T-cell (primary cell): ENCODE data around the gene C1QTNF3. TPM values are rescaled to one million over a fixed set of nuclear protein-coding genes. Genes with fewer than 3 reads are reported as not detected.
"Not testable (repeated sequence)": the region's sequence is repeated elsewhere in the genome, so short reads cannot be mapped to it uniquely, and the experiment has no call there.

ENCODE experiments used
- ATAC-seq, 4 experiments: fragments of 200-7000 bp in 3 of 4; fragments of 150-1000 bp in 1 of 4; cut with Tn5 transposase; replicated peaks in 1 of 4; 1 replicate in 3 of 4; 2 replicates in 1 of 4; pipeline ENCODE4 v1.10.0; 2021; ENCODE audit warnings: moderate library complexity in 3 of 4, mild to moderate bottlenecking in 2 of 4, moderate number of reproducible peaks in 1 of 4
- CTCF ChIA-PET, 2 donors: fragments of 300-600 bp; sonication (Branson Sonifier 250); formaldehyde crosslinking; loops; one replicate each; lab custom pipeline; 2022; ENCODE audit warnings: antibody characterized with exemption in 2 of 2; lab: Charles Lee
- POLR2A ChIA-PET, 2 donors: fragments of 300-600 bp; sonication (Branson Sonifier 250); formaldehyde crosslinking; loops; one replicate each; lab custom pipeline; 2022; ENCODE audit warnings: antibody characterized with exemption in 2 of 2; lab: Charles Lee
- DNase-seq, 35 experiments: peaks; one replicate each; pipeline versions ENCODE4 v3.0.0 to v3.0.0-alpha.2; 2013 to 2023
- H3K27ac ChIP-seq: one replicate; pipeline ENCODE4 v1.5.1; 2013; ENCODE audit warnings: low read length
- H3K27me3 ChIP-seq, 2 experiments: replicated peaks in 1 of 2; 1 replicate in 1 of 2; 2 replicates in 1 of 2; pipeline versions ENCODE4 v1.6.1 to v1.7.0; 2013; ENCODE audit warnings: low read length in 1 of 2, mixed read lengths in 1 of 2; ENCODE audit not compliant: control insufficient read depth in 2 of 2, insufficient read depth in 2 of 2; ENCODE audit errors: extremely low read depth in 1 of 2
- H3K36me3 ChIP-seq, 2 donors: 1 replicate in 1 of 2; 2 replicates in 1 of 2; pipeline versions ENCODE4 v1.6.1 to v1.7.0; 2013; ENCODE audit warnings: low read length in 1 of 2; ENCODE audit not compliant: control insufficient read depth in 2 of 2, insufficient read depth in 1 of 2; ENCODE audit errors: extremely low read depth in 1 of 2
- H3K4me1 ChIP-seq, 2 experiments: 1 replicate in 1 of 2; 2 replicates in 1 of 2; pipeline versions ENCODE4 v1.6.1 to v1.7.0; 2013; ENCODE audit warnings: low read length in 2 of 2, mixed read lengths in 1 of 2; ENCODE audit not compliant: insufficient read depth in 2 of 2, control insufficient read depth in 1 of 2; ENCODE audit errors: extremely low read depth in 1 of 2
- H3K4me3 ChIP-seq, 2 donors: 1 replicate in 1 of 2; 2 replicates in 1 of 2; pipeline versions ENCODE4 v1.5.1 to v1.7.0; 2013; ENCODE audit warnings: mild to moderate bottlenecking in 2 of 2, low read length in 1 of 2, moderate library complexity in 1 of 2; ENCODE audit not compliant: control insufficient read depth in 1 of 2; ENCODE audit errors: extremely low read depth in 1 of 2
- H3K9me3 ChIP-seq: 2 replicates; pipeline ENCODE4 v1.7.0; 2013
- H3K27ac Mint-ChIP-seq, 2 donors: one replicate each; pipeline ENCODE4 v1.8.0; 2020 to 2021; ENCODE audit warnings: mild to moderate bottlenecking in 2 of 2, mixed read lengths in 2 of 2
- H3K27me3 Mint-ChIP-seq, 2 donors: one replicate each; pipeline ENCODE4 v1.8.0; 2021 to 2022; ENCODE audit warnings: mixed read lengths in 2 of 2
- H3K36me3 Mint-ChIP-seq: one replicate; pipeline ENCODE4 v1.8.0; 2021; ENCODE audit warnings: mixed read lengths
- H3K4me1 Mint-ChIP-seq, 3 donors: one replicate each; pipeline ENCODE4 v1.8.0; 2020 to 2022; ENCODE audit warnings: mixed read lengths in 3 of 3, mild to moderate bottlenecking in 1 of 3
- H3K4me3 Mint-ChIP-seq, 3 donors: one replicate each; pipeline ENCODE4 v1.8.0; 2020 to 2022; ENCODE audit warnings: mild to moderate bottlenecking in 3 of 3, mixed read lengths in 3 of 3, moderate library complexity in 3 of 3
- H3K9me3 Mint-ChIP-seq, 3 donors: one replicate each; pipeline ENCODE4 v1.8.0; 2020 to 2022; ENCODE audit warnings: mixed read lengths in 3 of 3
- whole genome bisulfite sequencing: methylation state at CpG from one replicate; pipeline ENCODE4 v1.1.5; 2013; ENCODE audit warnings: missing lambda C conversion rate; ENCODE audit not compliant: insufficient coverage; 5-methylcytosine and 5-hydroxymethylcytosine counted together
- total RNA-seq, 35 experiments: library from RNA in 6 of 35; stranded (reverse) in 6 of 35; fragments of 120-200 nt in 1 of 35; gene quantifications; one replicate each; pipeline versions ENCODE4 v1.2.1 to v1.2.4 and lab custom pipeline; 2013 to 2026

Gene C1QTNF3
- total RNA-seq, 5 donors from 2014 or later (not counting 1 experiment from before 2014, with no cell fraction given), result 5.4 to 10.6 (median 5.7) TPM

DNA sequence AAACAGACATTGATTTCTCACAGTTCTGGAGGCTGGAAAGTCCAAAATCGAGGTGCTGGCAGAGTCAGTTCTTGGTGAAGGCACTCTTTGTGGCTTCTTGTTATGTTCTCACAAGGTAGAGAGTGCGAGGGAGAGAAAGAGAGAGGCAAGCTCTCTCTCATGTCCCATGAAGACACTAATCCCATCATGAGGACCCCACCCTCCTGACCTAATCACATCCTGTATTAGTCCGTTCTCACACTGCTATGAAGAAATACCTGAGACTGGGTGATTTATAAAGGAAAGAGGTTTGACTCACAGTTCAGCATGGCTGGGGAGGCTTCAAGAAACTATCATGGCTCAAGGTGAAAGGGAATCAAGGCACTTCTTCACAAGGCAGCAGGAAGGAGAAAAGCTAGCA is 29.5 kb downstream of the C1QTNF3 start:
- ATAC-seq (no peak), DNase-seq (no peak)
- no peak overlapping the region for H3K4me3 ChIP-seq
- H3K27me3 Mint-ChIP-seq, result peaks cover 0 to 3% of the 10 kb centered on the region in 2 donors
- peaks cover 8% of the 10 kb centered on the region for H3K36me3 Mint-ChIP-seq
- H3K4me3 Mint-ChIP-seq, result no peak overlapping the region
- peaks cover 0 to 8% of the 10 kb centered on the region in 2 experiments for H3K4me1 ChIP-seq
- no CpG with 5 or more reads among the region's 3 CpGs for WGBS
- H3K9me3 Mint-ChIP-seq, result peaks cover 0 to 5% (median 0%) of the 10 kb centered on the region in 3 donors
- no peaks in the 10 kb centered on the region for H3K9me3 ChIP-seq
- H3K4me1 Mint-ChIP-seq, result peaks cover 9 to 12% (median 12%) of the 10 kb centered on the region in 3 donors
- POLR2A ChIA-PET, result no interaction called here
- CTCF ChIA-PET, result no interaction called here
- H3K36me3 ChIP-seq, result no peaks in the 10 kb centered on the region
- no peak overlapping the region for H3K27ac ChIP-seq
- no peak overlapping the region for H3K27ac Mint-ChIP-seq
- H3K27me3 ChIP-seq, result no peaks in the 10 kb centered on the region

DNA sequence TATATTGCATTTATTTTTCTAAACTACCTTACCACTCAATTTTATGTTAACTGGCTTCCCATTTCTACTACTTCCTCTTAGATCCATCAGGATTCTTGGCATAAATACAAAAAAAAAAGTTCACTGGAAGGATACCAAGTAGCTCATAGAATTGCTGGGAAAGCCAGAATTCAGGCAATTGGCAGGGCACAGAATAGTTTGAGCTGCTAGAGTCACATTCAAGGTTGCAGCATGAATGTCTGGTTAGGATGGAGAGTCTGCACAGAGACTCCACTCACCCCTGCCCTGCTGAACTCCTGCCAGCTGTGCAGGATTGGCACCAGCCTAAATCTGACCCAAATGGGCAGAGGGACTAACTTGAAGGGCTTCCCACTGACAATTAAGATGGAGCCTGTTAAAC is 30.2 kb downstream of the C1QTNF3 start:
- CTCF ChIA-PET, result interaction anchor here in 1 of 2 donors (0.7 kb wide), 1 partner anchor 447 kb away, joined by 5 read pairs; no protein-coding TSS in a partner anchor
- POLR2A ChIA-PET, result no interaction called here

GRCh38 chr5:34011536-34011935 is 31.5 kb downstream of the C1QTNF3 start:
- peaks cover 0 to 3% of the 10 kb centered on the region in 2 donors for H3K27me3 Mint-ChIP-seq
- no peak overlapping the region for H3K4me3 ChIP-seq
- H3K27ac ChIP-seq, result no peak overlapping the region
- peaks cover 19 to 24% (median 23%) of the 10 kb centered on the region in 3 donors for H3K4me1 Mint-ChIP-seq
- DNase-seq (no peak), ATAC-seq (no peak)
- H3K4me1 ChIP-seq, result peaks cover 9 to 16% of the 10 kb centered on the region in 2 experiments
- no peaks in the 10 kb centered on the region for H3K36me3 ChIP-seq
- POLR2A ChIA-PET, result no interaction called here
- WGBS, result 100% methylated on average over 2 of the region's 4 CpGs
- no peaks in the 10 kb centered on the region for H3K36me3 Mint-ChIP-seq
- H3K4me3 Mint-ChIP-seq, result no peak overlapping the region
- CTCF ChIA-PET, result no interaction called here
- no peaks in the 10 kb centered on the region for H3K9me3 ChIP-seq
- no peaks in the 10 kb centered on the region for H3K27me3 ChIP-seq
- H3K9me3 Mint-ChIP-seq, result peaks cover 0 to 5% (median 0%) of the 10 kb centered on the region in 3 donors
- H3K27ac Mint-ChIP-seq, result no peak overlapping the region

More for the DNA sequence above, 30.2 kb downstream of the C1QTNF3 start:
- no peak for ATAC-seq
- Mint-ChIP-seq H3K4me1 (peaks cover 12 to 15% (median 15%) of the 10 kb centered on the region in 3 donors), H3K27me3 (peaks cover 0 to 3% of the 10 kb centered on the region in 2 donors), H3K36me3 (peaks cover 4% of the 10 kb centered on the region), H3K4me3 (no peak overlapping the region), H3K9me3 (peaks cover 0 to 5% (median 0%) of the 10 kb centered on the region in 3 donors), H3K27ac (no peak overlapping the region)
- peaks cover 0 to 8% of the 10 kb centered on the region in 2 experiments for H3K4me1 ChIP-seq
- H3K27me3 ChIP-seq, result no peaks in the 10 kb centered on the region
- no peaks in the 10 kb centered on the region for H3K36me3 ChIP-seq
- no peak overlapping the region for H3K27ac ChIP-seq
- no peaks in the 10 kb centered on the region for H3K9me3 ChIP-seq
- DNase-seq, result no peak
- H3K4me3 ChIP-seq, result no peak overlapping the region

DNA sequence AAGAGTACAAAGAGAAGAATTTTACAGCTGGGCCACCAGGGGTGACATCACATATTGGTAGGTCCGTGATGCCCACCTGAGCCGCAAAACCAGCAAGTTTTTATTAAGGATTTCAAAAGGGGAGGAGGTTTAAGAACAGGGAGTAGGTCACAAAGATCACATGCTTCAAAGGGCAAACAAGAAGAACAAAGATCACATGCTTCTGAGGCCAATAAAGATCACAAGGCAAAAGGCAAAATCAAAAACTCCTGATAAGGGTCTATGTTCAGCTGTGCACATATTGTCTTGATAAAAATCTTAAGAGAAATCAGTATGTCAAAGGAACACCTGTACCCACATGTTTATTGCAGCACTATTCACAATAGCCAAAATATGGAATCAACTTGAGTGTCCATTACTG is 32.9 kb downstream of the C1QTNF3 start:
- H3K9me3 ChIP-seq, CTCF ChIA-PET, H3K36me3 ChIP-seq, H3K4me3 Mint-ChIP-seq, ATAC-seq, POLR2A ChIA-PET, H3K27ac ChIP-seq, H3K27ac Mint-ChIP-seq, H3K27me3 Mint-ChIP-seq, H3K27me3 ChIP-seq, H3K36me3 Mint-ChIP-seq, DNase-seq, H3K4me3 ChIP-seq, H3K9me3 Mint-ChIP-seq: not testable (repeated sequence)
- peaks cover 22 to 31% (median 29%) of the 10 kb centered on the region in 3 donors for H3K4me1 Mint-ChIP-seq
- peaks cover 9 to 16% of the 10 kb centered on the region in 2 experiments for H3K4me1 ChIP-seq
- WGBS, result 0% methylated on average over 1 of the region's 2 CpGs

DNA sequence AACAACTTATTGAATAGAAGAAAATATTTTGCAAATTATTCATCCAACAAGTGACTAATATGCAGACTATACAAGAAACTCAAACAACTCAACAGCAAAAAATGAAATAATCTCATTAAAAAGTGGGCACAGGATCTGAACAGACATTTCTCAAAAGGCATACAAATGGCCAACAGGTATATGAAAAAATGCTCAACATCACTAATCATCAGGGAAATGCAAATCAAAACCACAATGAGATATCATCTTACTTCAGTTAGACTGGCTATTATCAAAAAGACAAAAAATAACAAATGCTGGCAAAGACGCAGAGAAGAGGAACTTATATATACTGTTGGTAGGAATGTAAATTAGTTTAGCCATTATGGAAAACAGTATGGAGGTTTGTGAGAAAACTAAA is 33.4 kb downstream of the C1QTNF3 start:
- DNase-seq (no peak), ATAC-seq (no peak)
- WGBS, result no CpG with 5 or more reads among the region's 1 CpG
- peaks cover 22 to 31% (median 29%) of the 10 kb centered on the region in 3 donors for H3K4me1 Mint-ChIP-seq
- ChIA-PET POLR2A (no interaction called here), CTCF (no interaction called here)
- no peaks in the 10 kb centered on the region for H3K9me3 ChIP-seq
- no peak overlapping the region for H3K4me3 Mint-ChIP-seq
- no peak overlapping the region for H3K27ac ChIP-seq
- no peaks in the 10 kb centered on the region for H3K27me3 ChIP-seq
- peaks cover 0 to 3% of the 10 kb centered on the region in 2 donors for H3K27me3 Mint-ChIP-seq
- no peak overlapping the region for H3K4me3 ChIP-seq
- H3K36me3 Mint-ChIP-seq, result peaks cover 8% of the 10 kb centered on the region
- H3K27ac Mint-ChIP-seq, result peak overlapping the region in 1 of 2 donors; percentile 96
- peaks cover 0 to 5% (median 0%) of the 10 kb centered on the region in 3 donors for H3K9me3 Mint-ChIP-seq
- H3K4me1 ChIP-seq, result peaks cover 9 to 16% of the 10 kb centered on the region in 2 experiments
- H3K36me3 ChIP-seq, result no peaks in the 10 kb centered on the region

GRCh38 chr5:34008802-34009201 is 34.2 kb downstream of the C1QTNF3 start:
- Histone ChIP-seq H3K27ac (peak overlapping the region; percentile 70), H3K36me3 (peaks cover 0 to 2% of the 10 kb centered on the region in 2 donors), H3K27me3 (no peaks in the 10 kb centered on the region), H3K9me3 (no peaks in the 10 kb centered on the region), H3K4me3 (peak overlapping the region in 1 of 2 donors; percentile 69), H3K4me1 (peaks cover 9 to 16% of the 10 kb centered on the region in 2 experiments)
- H3K4me1 Mint-ChIP-seq, result peaks cover 22 to 31% (median 29%) of the 10 kb centered on the region in 3 donors
- peaks cover 12% of the 10 kb centered on the region for H3K36me3 Mint-ChIP-seq
- peak overlapping the region; percentile 90 to 95 (median 93) for H3K4me3 Mint-ChIP-seq
- WGBS, result no CpG with 5 or more reads among the region's 1 CpG
- H3K27me3 Mint-ChIP-seq, result peaks cover 0 to 3% of the 10 kb centered on the region in 2 donors
- POLR2A ChIA-PET, result interaction anchor here in 1 of 2 donors (0.5 kb wide), 1 partner anchor 13 kb away, joined by 4 read pairs; no protein-coding TSS in a partner anchor
- ATAC-seq, result no peak
- H3K9me3 Mint-ChIP-seq, result peaks cover 0 to 3% (median 0%) of the 10 kb centered on the region in 3 donors
- CTCF ChIA-PET, result interaction anchor here in 1 of 2 donors (1.0 to 1.2 kb wide), 2 partner anchors 12 to 450 kb away, joined by 3 read pairs; no protein-coding TSS in a partner anchor
- DNase-seq, result peak in 1 of 35 experiments; percentile 8
- peak overlapping the region; percentile 96 to 98 for H3K27ac Mint-ChIP-seq
